Transverse colon (tissue), 3 donors: ENCODE results near the gene PPP1R10.
"Not testable (repeated sequence)": the region's sequence is repeated elsewhere in the genome, so short reads cannot be mapped to it uniquely, and the experiment has no call there.

Source experiments
- EP300 ChIP-seq: sonication (generic); formaldehyde crosslinking; IDR thresholded peaks from one replicate; pipeline ENCODE4 v1.6.1; 2017; ENCODE audit warnings: antibody characterized with exemption, low read depth
- TF ChIP-seq, protein P1 (sequence below), 5 experiments: fragments of 200-600 bp in 3 of 5; fragments of 450-650 bp in 2 of 5; sonication (generic) in 3 of 5; IDR thresholded peaks; 1 replicate in 2 of 5; 2 replicates in 3 of 5; pipeline ENCODE4 v1.5.1; 2016 to 2017; ENCODE audit warnings: antibody characterized with exemption in 5 of 5, inconsistent platforms in 3 of 5, mild to moderate bottlenecking in 2 of 5, moderate library complexity in 1 of 5

DNA sequence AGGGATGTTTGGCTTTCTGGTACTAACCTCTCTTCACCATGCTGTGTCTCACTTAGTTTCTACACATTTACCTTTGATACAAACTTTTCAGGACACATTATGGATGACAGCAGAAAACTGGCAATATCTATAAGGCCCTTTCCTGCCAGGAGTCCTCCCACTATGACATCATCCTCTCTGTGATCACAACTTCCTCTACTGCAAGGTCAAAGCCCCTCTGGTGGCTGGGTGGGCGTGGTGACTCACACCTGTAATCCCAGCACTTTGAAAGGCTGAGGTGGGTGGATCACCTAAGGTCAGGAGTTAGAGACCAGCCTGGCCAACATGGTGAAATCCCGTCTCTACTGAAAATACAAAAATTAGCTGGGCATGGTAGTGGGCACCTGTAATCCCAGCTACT lies 49.3 kb upstream of the PPP1R10 start:
- TF ChIP-seq, protein P1, sequence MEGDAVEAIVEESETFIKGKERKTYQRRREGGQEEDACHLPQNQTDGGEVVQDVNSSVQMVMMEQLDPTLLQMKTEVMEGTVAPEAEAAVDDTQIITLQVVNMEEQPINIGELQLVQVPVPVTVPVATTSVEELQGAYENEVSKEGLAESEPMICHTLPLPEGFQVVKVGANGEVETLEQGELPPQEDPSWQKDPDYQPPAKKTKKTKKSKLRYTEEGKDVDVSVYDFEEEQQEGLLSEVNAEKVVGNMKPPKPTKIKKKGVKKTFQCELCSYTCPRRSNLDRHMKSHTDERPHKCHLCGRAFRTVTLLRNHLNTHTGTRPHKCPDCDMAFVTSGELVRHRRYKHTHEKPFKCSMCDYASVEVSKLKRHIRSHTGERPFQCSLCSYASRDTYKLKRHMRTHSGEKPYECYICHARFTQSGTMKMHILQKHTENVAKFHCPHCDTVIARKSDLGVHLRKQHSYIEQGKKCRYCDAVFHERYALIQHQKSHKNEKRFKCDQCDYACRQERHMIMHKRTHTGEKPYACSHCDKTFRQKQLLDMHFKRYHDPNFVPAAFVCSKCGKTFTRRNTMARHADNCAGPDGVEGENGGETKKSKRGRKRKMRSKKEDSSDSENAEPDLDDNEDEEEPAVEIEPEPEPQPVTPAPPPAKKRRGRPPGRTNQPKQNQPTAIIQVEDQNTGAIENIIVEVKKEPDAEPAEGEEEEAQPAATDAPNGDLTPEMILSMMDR (IDR thresholded peaks at IDR 0.05): not testable (repeated sequence)
- not testable (repeated sequence) for TF ChIP-seq EP300
